DOHH2 (cell line): Measurements from ENCODE around the gene NLGN1.

ENCODE experiments used
- EZH2phosphoT487 ChIP-seq: fragments of 200-600 bp; sonication (generic); IDR thresholded peaks from 2 replicates; pipeline ENCODE4 v1.6.1; 2017; ENCODE audit warnings: borderline replicate concordance, mild to moderate bottlenecking, antibody characterized with exemption, low read length, moderate library complexity, mixed read lengths
- TF ChIP-seq, protein P1 (sequence below): fragments of 200-600 bp; sonication (generic); IDR thresholded peaks from one replicate; pipeline ENCODE4 v1.5.1; 2014; ENCODE audit warnings: antibody characterized with exemption, mild to moderate bottlenecking, low read depth, low read length; ENCODE audit not compliant: poor library complexity, severe bottlenecking

DNA sequence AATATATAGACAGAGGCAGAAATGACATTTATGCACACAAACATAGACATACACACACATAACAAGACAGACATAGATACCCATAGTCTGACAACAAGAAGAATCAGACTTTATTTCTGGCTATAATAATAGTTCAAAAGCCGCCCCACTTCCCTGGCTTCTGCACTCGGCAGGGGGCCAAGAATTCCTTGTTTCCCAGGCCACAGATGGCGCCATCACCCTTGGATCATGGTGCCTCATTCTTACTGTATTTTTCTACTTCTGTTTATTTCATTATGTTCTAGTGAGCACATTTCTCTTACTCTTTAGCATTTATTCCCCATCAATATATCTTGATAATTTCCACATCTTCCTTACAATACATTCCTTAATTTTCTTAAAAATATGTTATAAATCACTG, 387.5 kb downstream of the NLGN1 start:
- TF ChIP-seq, protein P1, sequence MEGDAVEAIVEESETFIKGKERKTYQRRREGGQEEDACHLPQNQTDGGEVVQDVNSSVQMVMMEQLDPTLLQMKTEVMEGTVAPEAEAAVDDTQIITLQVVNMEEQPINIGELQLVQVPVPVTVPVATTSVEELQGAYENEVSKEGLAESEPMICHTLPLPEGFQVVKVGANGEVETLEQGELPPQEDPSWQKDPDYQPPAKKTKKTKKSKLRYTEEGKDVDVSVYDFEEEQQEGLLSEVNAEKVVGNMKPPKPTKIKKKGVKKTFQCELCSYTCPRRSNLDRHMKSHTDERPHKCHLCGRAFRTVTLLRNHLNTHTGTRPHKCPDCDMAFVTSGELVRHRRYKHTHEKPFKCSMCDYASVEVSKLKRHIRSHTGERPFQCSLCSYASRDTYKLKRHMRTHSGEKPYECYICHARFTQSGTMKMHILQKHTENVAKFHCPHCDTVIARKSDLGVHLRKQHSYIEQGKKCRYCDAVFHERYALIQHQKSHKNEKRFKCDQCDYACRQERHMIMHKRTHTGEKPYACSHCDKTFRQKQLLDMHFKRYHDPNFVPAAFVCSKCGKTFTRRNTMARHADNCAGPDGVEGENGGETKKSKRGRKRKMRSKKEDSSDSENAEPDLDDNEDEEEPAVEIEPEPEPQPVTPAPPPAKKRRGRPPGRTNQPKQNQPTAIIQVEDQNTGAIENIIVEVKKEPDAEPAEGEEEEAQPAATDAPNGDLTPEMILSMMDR: no peak
- no peak for TF ChIP-seq EZH2phosphoT487
